A549 (cell line): ENCODE measurements around the gene NGEF. TPM values are rescaled to one million over a fixed set of nuclear protein-coding genes. Genes with fewer than 3 reads are reported as not detected.
A peak's percentile ranks its signal among the peaks of the same experiment; 100 is the strongest.

Experiments
- ATAC-seq, 2 experiments: fragments of 200-7000 bp in 1 of 2; fragments of >200 bp in 1 of 2; cut with Nextera tagmentation in 1 of 2; cut with Tn5 transposase in 1 of 2; 3 replicates each; pipeline versions ENCODE4 v1.8.0 to v1.9.1; 2018 to 2020; ENCODE audit warnings: mild to moderate bottlenecking in 1 of 2, moderate library complexity in 1 of 2
- CTCF ChIA-PET: fragments of 300-600 bp; sonication (Branson Sonifier 250); formaldehyde crosslinking; extraction: SDS; loops from one replicate; lab custom pipeline; 2021; ENCODE audit warnings: antibody characterized with exemption, inconsistent platforms; lab: Yijun Ruan, JAX
- POLR2A ChIA-PET: fragments of 350-600 bp; formaldehyde crosslinking; extraction: SDS; loops from one replicate; lab custom pipeline; 2021; ENCODE audit warnings: antibody characterized with exemption, inconsistent platforms; lab: Yijun Ruan, JAX
- DNase-seq, 2 experiments: peaks; one replicate each; pipeline versions ENCODE4 v3.0.0 to v3.0.0-alpha.2; 2011 to 2016; ENCODE audit warnings: low read depth in 1 of 2, low spot score in 1 of 2
- FAIRE-seq: peaks from 2 replicates; lab custom pipeline; 2011; peaks lifted over from hg19 to GRCh38; lab: Jason Lieb, UNC
- H3K27ac ChIP-seq, 2 experiments: fragments of >200 bp; sonication (Bioruptor Twin); formaldehyde crosslinking; 3 replicates each; pipeline ENCODE4 v1.5.1; 2016 to 2017
- H3K4me1 ChIP-seq: fragments of >200 bp; sonication (Bioruptor Twin); formaldehyde crosslinking; 3 replicates; pipeline ENCODE4 v1.6.1; 2016
- H3K4me2 ChIP-seq: fragments of >200 bp; sonication (Bioruptor Twin); formaldehyde crosslinking; 3 replicates; pipeline ENCODE4 v1.6.1; 2016
- H3K4me3 ChIP-seq: fragments of >200 bp; sonication (Bioruptor Twin); formaldehyde crosslinking; 3 replicates; pipeline ENCODE4 v1.5.1; 2016
- H3K9me3 ChIP-seq: fragments of >200 bp; sonication (Bioruptor Twin); formaldehyde crosslinking; 3 replicates; pipeline ENCODE4 v1.6.1; 2016
- CBX2 ChIP-seq: fragments of 200-600 bp; sonication (generic); IDR thresholded peaks from 2 replicates; pipeline ENCODE4 v1.6.1; 2016; ENCODE audit warnings: low read depth, mild to moderate bottlenecking, borderline replicate concordance
- CEBPB ChIP-seq, 2 experiments: fragments of >200 bp in 1 of 2; sonication (Bioruptor Twin) in 1 of 2; formaldehyde crosslinking in 1 of 2; IDR thresholded peaks; 2 replicates each; pipeline ENCODE4 v1.6.1; 2012 to 2016
- CHD4 ChIP-seq: fragments of 200-600 bp; sonication (generic); IDR thresholded peaks from 2 replicates; pipeline ENCODE4 v1.6.1; 2016; ENCODE audit warnings: antibody characterized with exemption, mild to moderate bottlenecking, borderline replicate concordance
- GATA3 ChIP-seq: IDR thresholded peaks from 2 replicates; pipeline ENCODE4 v1.6.1; 2012; ENCODE audit warnings: borderline replicate concordance
- HEYL ChIP-seq: fragments of 250-450 bp; sonication (Bioruptor Pico); IDR thresholded peaks from 2 replicates; pipeline ENCODE4 v1.8.0; 2021; ENCODE audit warnings: mild to moderate bottlenecking, moderate library complexity
- HOXB13 ChIP-seq: fragments of 250-450 bp; sonication (Bioruptor Pico); IDR thresholded peaks from 2 replicates; pipeline ENCODE4 v1.5.0; 2020; ENCODE audit warnings: low read depth, mild to moderate bottlenecking, moderate library complexity
- JUNB ChIP-seq: fragments of >200 bp; sonication (Bioruptor Twin); formaldehyde crosslinking; IDR thresholded peaks from 2 replicates; pipeline ENCODE4 v1.6.1; 2016
- MAFK ChIP-seq: fragments of 450-650 bp; IDR thresholded peaks from 2 replicates; pipeline ENCODE4 v1.6.1; 2014; ENCODE audit not compliant: partially characterized antibody
- NFE2L2 ChIP-seq: fragments of 150-350 bp; conservative IDR thresholded peaks from 2 replicates; pipeline ENCODE4 v1.6.1; 2014; ENCODE audit warnings: low read length
- NPAS2 ChIP-seq: fragments of 250-450 bp; sonication (Bioruptor Pico); IDR thresholded peaks from 2 replicates; pipeline ENCODE4 v1.8.0; 2022; ENCODE audit warnings: mild to moderate bottlenecking, moderate library complexity, borderline replicate concordance
- NR3C1 ChIP-seq: fragments of >200 bp; sonication (Bioruptor Twin); formaldehyde crosslinking; IDR thresholded peaks from 3 replicates; pipeline ENCODE4 v1.6.1; 2017
- PBX3 ChIP-seq: IDR thresholded peaks from 2 replicates; pipeline ENCODE4 v1.6.1; 2012
- REST ChIP-seq: fragments of 200-600 bp; sonication (generic); IDR thresholded peaks from 2 replicates; pipeline ENCODE4 v1.6.1; 2016; ENCODE audit warnings: antibody characterized with exemption, mild to moderate bottlenecking, moderate library complexity
- RNF2 ChIP-seq: fragments of 200-600 bp; sonication (generic); IDR thresholded peaks from 2 replicates; pipeline ENCODE4 v1.6.1; 2016; ENCODE audit warnings: low read depth, mild to moderate bottlenecking, antibody characterized with exemption, moderate library complexity, borderline replicate concordance
- SMC3 ChIP-seq: fragments of >200 bp; sonication (Bioruptor Twin); formaldehyde crosslinking; IDR thresholded peaks from 3 replicates; pipeline ENCODE4 v1.6.1; 2018; ENCODE audit warnings: inconsistent platforms
- SREBF2 ChIP-seq: fragments of 450-650 bp; IDR thresholded peaks from 2 replicates; pipeline ENCODE4 v1.6.1; 2014; ENCODE audit warnings: mild to moderate bottlenecking, moderate library complexity
- ZFP36 ChIP-seq: fragments of 450-650 bp; IDR thresholded peaks from 2 replicates; pipeline ENCODE4 v1.6.1; 2014; ENCODE audit warnings: borderline replicate concordance; ENCODE audit not compliant: partially characterized antibody
- ZSCAN20 ChIP-seq: fragments of 250-450 bp; sonication (Bioruptor Pico); IDR thresholded peaks from 2 replicates; pipeline ENCODE4 v1.8.0; 2022; ENCODE audit warnings: mild to moderate bottlenecking, moderate library complexity
- WGBS: methylation state at CpG from one replicate; pipeline ENCODE4 v1.1.6; 2017; ENCODE audit errors: missing lambda C conversion rate; 5-methylcytosine and 5-hydroxymethylcytosine counted together
- polyA plus RNA-seq, 4 experiments: library from polyadenylated mRNA; depleted of rRNA in 3 of 4; stranded (reverse); fragments of >200 nt; fragmentation: RNase III in 1 of 4; extraction: RNeasy Plus Mini Kit Qiagen cat#74134 plus additional on column Dnase treatment in 1 of 4; gene quantifications; 2 replicates in 3 of 4; 3 replicates in 1 of 4; pipeline ENCODE4 v1.2.3, GENCODE V29; 2011 to 2017

The NGEF gene
- polyA plus RNA-seq, 2 of the 4 experiments (the other 2 are of a cell fraction) = 8.1 to 9.7 TPM

GRCh38 chr2:232966122-232966521 lies 46.9 kb downstream of the NGEF start:
- no peak overlapping the region for H3K4me3 ChIP-seq
- ChIA-PET CTCF (interaction anchor here (1.6 kb wide), 1 partner anchor 14 kb away, joined by 16 read pairs; no protein-coding TSS in a partner anchor), POLR2A (no interaction called here)
- DNase-seq = no peak
- 68% methylated on average over 5 of the region's 5 CpGs for WGBS
- FAIRE-seq = no peak
- no peak for TF ChIP-seq CBX2
- TF ChIP-seq JUNB = no peak
- TF ChIP-seq NFE2L2 = no peak
- no peak for TF ChIP-seq RNF2
- no peak for TF ChIP-seq PBX3
- no peak for TF ChIP-seq HOXB13 (CRISPR knock-in tag)
- TF ChIP-seq NR3C1 = no peak
- no peak for TF ChIP-seq NPAS2
- H3K27ac ChIP-seq = no peak overlapping the region
- H3K4me1 ChIP-seq = no peaks in the 10 kb centered on the region
- no peak for ATAC-seq
- H3K4me2 ChIP-seq = no peak overlapping the region
- H3K9me3 ChIP-seq = peaks cover 19% of the 10 kb centered on the region; the same call in 2 of the 3 replicates

GRCh38 chr2:232963913-232964312 lies 49.1 kb downstream of the NGEF start:
- DNase-seq = no peak

GRCh38 chr2:232960862-232961261 lies 52.2 kb downstream of the NGEF start:
- no peak for DNase-seq
- H3K27ac ChIP-seq = no peak overlapping the region
- CTCF ChIA-PET = no interaction called here
- H3K4me2 ChIP-seq = no peak overlapping the region
- no peak overlapping the region for H3K4me3 ChIP-seq
- peaks cover 19% of the 10 kb centered on the region; the same call in 2 of the 3 replicates for H3K9me3 ChIP-seq
- TF ChIP-seq REST (no peak), PBX3 (no peak), HEYL (CRISPR knock-in tag) (no peak), CHD4 (no peak), ZSCAN20 (CRISPR knock-in tag) (no peak), SREBF2 (no peak)
- TF ChIP-seq, all 56 proteins: peak for 0
- peak in 1 of 2 experiments; percentile 62; a peak in 3 of 6 replicates for ATAC-seq
- 62% methylated on average over 2 of the region's 2 CpGs for WGBS
- no peaks in the 10 kb centered on the region for H3K4me1 ChIP-seq
- POLR2A ChIA-PET = no interaction called here
- no peak for FAIRE-seq

More at GRCh38 chr2:232963913-232964312, 49.1 kb downstream of the NGEF start:
- no peak overlapping the region for H3K4me2 ChIP-seq
- peaks cover 19% of the 10 kb centered on the region; the same call in 2 of the 3 replicates for H3K9me3 ChIP-seq
- ChIA-PET POLR2A (no interaction called here), CTCF (no interaction called here)
- ATAC-seq (no peak), FAIRE-seq (no peak)
- no peak for TF ChIP-seq GATA3
- no peak for TF ChIP-seq MAFK
- TF ChIP-seq SMC3 = no peak
- peak; percentile 42 for TF ChIP-seq ZFP36
- TF ChIP-seq CEBPB (IDR thresholded peaks at IDR 0.05) = no peak
- H3K4me1 ChIP-seq = no peaks in the 10 kb centered on the region
- no peak overlapping the region for H3K27ac ChIP-seq
- 91% methylated on average over 1 of the region's 1 CpG for WGBS
- no peak overlapping the region for H3K4me3 ChIP-seq
